HL-60/S4 treated with retinoic acid at 250 ng/mL for 4 days and 3 days (cell line): ENCODE data around the gene PRKCH.
"Not testable (repeated sequence)": the region's sequence is repeated elsewhere in the genome, so short reads cannot be mapped to it uniquely, and the experiment has no call there.

Source experiments
- in situ Hi-C: fragments of 300-500 bp; cut with MboI; formaldehyde crosslinking; loops from 2 replicates; pipeline ENCODE4 v1.7.0; 2022; ENCODE audit warnings: low sequenced_read_pairs

PRKCH gene

DNA sequence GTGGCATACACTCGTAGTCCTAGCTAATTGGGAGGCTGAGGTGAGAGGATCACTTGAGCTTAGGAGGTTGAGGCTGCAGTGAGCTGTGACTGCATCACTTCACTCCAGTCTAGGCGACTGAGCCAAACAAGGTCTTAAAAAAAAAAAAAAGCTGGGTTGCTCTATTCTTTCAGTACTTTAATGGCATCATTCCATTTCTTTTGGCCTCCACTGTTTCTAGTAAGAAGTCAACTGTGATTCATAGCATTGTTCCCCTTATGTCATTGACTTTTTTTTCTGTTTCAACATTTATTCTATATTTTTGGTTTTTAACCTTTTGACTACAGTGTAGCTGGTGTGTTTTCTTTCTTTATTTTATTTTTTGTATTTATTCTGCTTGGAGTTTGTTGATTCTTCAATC lies 16.7 kb upstream of the PRKCH start:
- in situ Hi-C loops = no loop called here

DNA sequence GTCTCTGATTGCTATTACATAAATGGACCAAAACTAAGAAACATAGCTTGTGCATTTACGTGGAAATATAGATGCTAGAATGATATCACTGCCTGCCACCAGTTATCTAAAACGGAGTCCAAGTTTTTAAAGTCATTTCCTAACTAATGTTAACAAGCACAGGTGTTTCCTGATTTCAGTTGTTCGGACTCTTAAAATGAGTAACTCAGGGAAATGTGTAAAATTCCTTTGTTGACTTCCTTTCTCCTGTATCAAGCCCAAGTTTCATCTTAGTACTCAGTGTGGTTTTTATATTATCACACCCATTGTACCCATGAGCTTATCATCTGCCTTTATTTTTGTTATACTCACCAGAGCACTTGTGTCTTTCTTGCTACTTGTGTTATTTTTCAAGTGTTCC lies 13.2 kb upstream of the PRKCH start:
- in situ Hi-C loops = no loop called here

DNA sequence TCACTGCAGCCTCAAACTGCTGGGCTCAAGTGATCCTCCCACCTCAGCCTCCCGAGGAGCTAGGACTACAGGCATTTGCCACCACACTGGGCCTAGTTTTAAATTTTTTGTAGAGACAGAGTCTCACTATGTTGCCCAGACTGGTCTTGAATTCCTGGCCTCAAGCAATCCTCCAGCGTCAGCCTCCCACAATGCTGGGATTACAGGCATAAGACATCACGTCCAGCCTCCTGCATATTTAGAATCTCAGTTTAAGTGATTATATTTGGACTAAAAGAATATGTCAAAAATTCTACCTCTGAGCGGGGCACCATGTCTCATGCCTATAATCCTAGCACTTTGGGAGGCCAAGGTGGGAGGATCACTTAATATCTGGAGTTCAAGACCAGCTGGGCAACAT lies 12.7 kb upstream of the PRKCH start:
- in situ Hi-C loops = not testable (repeated sequence)

DNA sequence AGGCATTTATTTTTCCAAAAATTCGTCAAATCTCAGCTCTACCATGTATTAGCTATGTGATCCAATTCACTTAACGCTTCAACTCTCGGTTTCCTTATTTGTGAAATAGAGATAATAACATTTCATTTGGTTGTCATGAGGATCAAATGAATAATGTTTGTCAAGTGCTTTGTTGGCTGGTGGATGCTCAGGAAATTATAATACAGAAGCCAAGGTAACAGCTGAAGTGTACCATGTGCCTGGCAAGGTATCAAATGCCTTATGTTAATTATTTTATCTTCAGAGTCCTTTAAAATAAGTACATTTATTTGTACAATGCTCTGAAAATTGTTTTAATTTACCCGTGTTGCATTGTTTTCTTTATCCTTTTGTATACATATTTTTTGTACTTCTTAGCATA lies 6.1 kb upstream of the PRKCH start:
- in situ Hi-C loops = no loop called here

DNA sequence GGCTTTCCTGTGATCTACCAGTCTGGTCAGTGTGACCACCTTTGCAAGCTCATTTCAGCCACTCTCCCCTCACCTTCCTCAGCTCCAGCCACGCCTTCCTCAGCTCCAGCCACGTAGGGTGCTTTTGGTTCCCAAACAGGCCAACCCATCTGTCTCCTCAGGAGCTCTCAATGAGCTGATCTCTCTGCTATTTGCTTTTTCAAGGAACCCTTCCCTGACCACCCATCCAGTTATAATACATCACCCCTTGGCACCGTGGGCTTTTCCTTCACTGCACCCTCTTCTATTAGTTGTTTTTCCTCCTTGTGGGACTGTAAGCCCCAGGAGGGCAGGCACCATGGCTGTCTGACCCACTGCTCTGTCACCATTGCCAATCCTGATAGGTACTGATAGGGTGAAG lies 2.3 kb upstream of the PRKCH start:
- in situ Hi-C loops = no loop called here

DNA sequence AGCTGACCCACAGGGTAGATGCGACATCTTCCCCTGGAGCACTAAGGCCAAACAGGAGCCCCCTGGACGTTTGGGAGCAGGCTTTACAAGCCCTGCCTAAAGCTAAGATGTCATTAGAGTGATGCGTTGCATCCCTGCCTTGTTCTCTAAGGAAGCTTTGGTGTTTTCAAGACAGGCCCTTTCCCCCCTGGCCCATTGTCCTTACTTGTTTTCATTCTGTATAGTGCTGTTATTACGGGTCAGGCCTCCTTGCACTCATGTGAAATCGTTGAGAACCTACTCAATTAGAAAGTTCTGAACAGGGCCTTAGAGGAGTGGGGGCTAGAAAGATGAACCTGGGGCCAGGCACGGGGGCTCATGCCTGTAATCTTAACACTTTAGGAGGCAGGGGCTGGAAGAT lies 1.7 kb upstream of the PRKCH start:
- in situ Hi-C loops = no loop called here

DNA sequence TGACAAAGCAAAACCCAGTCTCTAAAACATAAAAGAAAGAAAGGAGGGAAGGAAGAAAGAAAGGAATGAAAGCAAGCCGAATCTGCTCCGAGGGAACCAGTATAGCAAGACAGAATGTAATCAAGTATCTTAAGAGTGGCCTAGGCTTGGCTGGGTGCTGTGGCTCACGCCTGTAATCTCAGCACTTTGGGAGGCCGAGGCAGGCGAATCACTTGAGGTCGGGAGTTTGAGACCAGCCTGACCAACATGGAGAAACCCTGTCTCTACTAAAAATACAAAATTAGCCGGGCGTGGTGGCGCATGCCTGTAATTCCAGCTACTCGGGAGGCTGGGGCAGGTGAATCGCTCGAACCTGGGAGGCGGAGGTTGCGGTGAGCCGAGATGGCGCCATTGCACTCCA lies 1.2 kb upstream of the PRKCH start:
- in situ Hi-C loops = not testable (repeated sequence)

DNA sequence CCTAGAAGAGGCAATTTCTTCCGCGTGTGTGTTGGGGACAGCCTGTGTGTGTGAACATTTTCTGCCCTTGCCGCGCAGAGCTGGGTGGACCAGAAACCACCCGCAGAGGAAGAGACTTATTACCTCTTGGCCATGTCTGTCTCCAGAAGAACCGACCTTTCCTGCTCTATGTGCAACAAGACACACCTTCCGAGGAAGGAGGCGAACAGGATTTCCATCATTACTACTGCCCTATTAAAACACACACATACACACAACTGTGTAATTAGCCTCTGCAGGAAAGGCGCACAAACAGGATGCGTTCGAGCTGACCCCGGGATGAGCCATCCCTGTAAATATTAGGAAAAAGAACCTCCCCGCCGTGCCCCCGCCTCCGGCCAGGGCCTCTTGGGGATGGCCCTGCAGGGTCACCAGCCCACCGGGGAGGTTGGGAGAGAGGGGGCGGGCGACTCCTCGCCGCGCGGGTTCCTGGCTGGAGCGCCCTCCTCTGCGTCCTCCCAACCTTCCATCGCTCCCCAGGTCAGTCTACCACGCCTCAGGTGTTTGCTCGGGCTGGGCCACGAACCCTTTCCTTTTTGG lies 484 bp upstream of the PRKCH start:
- in situ Hi-C loops = no loop called here

DNA sequence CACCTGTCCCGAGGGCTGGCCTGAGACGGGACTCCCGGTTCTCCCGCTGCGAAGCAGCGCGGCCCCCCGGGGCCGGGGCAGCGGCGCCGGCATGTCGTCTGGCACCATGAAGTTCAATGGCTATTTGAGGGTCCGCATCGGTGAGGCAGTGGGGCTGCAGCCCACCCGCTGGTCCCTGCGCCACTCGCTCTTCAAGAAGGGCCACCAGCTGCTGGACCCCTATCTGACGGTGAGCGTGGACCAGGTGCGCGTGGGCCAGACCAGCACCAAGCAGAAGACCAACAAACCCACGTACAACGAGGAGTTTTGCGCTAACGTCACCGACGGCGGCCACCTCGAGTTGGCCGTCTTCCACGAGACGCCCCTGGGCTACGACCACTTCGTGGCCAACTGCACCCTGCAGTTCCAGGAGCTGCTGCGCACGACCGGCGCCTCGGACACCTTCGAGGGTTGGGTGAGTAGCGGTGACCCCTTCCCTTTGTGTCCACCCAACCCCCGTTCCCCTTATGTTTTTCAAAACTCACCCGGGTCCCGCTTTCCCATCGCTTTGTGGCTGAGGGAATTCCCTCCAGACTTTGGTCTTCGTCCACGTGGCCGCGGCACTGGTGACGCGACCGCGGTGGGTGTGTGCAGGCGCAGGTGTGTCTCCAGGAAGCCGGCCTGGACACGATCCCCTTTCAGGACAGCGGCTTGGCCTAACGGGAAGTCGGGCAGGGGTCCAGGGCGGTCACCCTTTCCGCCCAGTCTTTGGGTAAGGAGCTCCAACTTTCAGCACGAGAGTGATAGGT lies 826 bp downstream of the PRKCH start:
- in situ Hi-C loops = no loop called here

DNA sequence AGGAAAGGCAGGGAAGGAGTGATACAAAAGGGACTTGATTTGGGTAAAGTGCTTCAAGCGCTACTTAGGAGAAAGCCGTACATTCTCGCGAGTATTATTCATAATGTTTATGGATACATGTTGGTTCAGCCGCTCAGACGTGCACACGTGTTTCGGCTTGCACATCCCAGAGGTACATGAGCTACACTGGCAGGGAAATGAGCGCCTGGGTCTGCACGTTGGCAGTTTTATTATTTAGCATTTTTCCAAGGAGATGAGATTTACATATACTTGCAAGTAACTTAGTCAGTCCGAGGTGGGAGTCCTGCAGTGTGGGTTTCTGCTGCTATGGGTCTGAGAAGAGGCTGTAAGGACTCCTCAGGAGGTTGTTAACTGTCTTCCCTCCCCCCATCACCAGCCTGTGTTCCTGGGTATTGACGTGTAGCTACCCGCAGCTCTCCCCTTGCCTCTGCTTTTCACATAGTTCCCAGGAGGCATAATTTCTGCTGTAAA lies 1.5 kb downstream of the PRKCH start:
- in situ Hi-C loops = no loop called here

DNA sequence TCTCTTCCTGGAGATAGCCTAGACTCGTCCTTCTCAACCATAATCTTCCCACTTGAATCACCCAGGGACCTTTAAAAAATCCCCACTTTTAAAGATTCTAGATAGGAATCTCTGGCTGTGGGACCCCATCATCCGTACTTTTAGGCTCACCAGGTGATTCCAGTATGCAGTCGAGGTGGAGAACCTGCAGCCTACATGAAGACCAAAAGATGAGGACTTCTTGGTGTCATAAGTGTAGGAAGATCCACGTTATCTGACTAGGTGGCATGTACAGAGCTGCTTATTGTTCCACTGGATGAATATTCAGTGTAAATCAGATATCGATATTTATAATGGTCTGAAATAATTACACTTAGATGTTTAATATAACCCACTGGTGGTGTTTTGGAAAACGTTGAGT lies 2.6 kb downstream of the PRKCH start:
- in situ Hi-C loops = no loop called here

DNA sequence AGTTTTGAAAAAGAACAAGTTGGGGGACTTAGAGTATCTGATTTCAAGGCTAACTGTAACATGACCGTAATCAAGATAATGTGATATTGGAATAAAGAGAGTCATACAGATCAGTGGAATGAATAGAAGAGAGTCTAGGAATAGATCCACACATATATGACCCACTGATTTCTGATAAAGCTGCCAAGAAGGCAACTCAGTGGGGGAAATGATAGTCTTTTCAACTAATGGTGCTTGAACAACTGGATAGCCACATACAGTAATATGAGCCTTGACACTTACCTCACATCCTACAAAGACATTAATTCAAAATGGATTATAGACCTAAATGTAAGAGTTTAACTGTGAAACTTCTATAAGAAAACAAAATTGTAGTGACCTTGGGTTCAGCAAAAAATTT lies 3.8 kb downstream of the PRKCH start:
- in situ Hi-C loops = no loop called here

DNA sequence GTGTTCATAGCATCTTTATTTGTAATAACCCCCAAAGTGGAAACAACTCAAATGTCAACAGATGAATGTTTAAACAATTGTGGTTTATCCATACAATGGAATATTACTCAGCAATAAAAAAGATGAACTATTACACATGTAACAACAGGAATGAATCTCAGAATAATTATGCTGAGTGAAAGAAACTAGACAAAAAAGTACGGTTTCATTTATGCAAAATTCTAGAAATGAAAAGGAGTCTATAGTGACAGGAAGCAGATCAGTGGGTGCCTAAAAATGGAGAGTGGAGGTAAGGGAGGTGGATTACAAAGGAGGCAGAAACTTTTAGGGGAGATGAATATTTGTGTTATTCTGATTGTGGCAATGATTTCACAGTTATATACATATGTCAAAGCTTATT lies 4.8 kb downstream of the PRKCH start:
- in situ Hi-C loops = no loop called here

DNA sequence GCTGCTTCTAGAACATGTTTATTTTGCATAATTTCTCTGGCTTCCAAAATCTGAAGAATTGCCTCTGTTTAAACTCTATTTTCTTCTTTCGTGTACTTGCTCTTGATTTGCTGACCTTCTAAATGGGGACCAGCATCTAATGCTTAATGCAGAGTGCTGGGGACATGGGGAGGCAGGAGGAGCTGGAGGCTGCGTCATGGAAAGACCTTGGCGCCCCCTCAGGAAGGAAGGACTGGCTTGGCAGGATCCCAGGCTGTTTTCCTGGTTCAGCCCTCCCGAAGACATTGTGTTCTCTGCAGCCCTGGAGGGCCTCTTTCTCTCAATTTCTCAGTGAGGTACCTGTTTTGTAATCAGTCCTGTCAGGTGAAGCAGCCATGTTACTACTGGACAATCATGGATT lies 5.5 kb downstream of the PRKCH start:
- in situ Hi-C loops = no loop called here

DNA sequence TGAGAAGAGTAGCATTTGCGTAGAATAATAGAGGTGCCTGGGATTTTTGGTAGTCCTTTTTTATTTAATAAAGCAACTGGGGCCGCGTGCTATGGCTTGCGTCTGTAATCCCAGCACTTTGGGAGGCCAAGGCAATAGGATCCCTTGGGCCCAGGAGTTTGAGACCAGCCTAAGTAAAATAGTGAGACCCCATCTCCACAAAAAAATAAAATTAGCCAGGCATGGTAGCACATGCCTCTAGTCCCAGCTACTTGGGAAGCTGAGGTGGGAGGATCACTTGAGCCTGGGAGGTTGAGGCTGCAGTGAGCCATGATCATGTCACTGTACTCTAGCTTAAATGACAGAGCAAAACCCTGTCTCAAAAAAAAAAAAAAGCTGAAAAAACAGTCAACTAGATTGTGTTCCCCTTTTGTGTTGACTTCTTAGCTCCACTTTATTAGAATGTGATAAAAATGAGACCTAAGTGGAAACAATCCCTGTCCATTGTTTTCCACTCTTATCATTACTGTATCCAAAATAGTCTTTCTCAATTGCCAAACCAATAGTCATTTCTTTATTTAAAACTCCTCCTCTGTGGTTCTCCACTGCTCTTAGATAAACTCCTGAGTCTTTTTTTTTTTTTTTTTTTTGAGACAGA lies 7.4 kb downstream of the PRKCH start:
- in situ Hi-C loops = no loop called here

DNA sequence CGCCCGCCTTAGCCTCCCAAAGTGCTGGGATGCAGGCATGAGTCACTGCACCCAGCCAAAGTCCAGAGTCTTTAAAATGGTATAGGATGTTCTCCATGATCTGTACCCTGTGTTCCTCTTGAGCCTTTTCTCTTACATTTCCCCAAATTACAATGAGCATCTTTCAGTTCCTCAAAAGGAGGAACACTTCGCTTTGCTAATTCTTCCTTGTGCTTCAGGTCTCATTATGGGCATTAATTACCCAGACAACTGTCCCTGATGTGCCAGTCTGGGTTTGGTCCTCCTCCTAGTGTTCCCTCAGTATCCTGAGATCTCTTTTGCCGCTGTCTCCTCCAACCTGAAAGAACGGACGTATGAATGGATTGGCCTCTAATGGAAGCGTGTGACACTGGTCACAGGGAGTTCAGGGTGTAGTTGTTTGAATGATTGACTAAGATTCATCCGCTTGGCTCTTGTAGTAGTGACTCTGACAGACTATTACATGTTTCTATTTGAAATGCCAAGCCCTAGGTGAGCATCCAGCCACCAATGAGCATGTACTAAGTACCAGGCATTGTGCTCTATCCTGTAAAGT lies 8.2 kb downstream of the PRKCH start:
- in situ Hi-C loops = no loop called here

DNA sequence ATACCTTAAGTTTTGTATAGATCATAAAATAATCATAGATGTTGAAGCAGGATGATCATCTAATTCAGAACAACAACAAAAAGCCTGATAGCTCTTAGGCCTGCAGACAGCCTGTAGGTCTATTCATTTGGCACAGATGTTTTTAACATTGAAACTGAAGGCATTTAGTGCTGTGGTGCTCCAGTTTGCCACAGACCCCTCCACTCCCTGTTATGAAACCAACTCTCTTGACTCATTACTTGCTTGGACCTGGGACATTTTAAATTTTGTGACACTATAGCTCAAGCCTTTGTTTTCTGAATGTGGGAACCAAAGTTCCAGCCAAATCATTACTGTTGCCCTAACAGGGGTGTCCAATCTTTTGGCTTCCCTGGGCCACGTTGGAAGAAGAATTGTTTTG lies 9.1 kb downstream of the PRKCH start:
- in situ Hi-C loops = no loop called here

DNA sequence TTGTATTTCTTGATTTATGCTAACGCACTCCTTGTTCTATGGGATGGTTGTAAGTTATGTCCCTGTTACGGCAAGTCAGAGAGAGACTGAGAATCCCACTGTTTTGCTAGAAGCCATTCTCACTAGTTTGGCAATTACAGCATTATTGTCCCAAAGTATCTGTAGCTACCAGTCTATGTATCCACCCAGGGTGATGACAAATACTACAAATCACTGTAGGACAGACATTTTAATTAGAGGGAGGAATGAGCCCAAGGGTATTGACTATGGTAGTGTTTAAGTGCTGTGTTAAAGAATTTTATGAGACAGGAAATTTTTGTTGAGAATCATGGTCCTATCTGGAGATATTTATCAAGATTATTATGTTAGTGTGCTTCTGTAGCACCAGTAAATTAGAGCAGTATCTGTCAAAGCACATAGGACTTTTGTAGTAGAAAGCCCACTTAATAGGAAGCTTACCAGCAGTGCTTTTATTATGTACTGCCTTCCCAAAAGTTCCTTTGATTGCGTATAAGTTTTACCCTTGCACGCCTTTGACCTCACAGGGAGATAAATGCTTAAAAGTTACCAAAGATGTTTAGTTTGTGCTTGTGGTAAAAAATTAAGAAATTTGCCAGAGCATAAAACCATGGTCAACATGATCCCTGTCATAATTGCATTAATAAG lies 10.7 kb downstream of the PRKCH start:
- in situ Hi-C loops = no loop called here

DNA sequence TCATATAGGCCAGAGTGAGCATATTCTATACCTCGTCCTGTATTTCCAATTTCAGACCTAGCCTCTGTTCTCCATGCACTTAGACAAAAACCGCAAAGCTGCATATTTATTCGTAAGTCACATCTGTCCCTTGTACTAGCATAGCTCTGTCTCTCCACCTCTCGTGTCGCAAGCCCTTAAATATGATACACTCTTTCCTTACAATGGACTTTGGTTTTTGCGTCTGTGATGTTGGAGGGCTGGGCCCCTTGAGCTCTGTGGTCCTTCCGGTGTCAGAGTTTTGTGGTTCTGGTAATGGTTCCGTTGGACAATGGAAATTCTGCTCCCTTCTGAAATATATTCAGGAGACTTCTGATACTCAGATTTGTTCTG lies 11.3 kb downstream of the PRKCH start:
- in situ Hi-C loops = no loop called here

DNA sequence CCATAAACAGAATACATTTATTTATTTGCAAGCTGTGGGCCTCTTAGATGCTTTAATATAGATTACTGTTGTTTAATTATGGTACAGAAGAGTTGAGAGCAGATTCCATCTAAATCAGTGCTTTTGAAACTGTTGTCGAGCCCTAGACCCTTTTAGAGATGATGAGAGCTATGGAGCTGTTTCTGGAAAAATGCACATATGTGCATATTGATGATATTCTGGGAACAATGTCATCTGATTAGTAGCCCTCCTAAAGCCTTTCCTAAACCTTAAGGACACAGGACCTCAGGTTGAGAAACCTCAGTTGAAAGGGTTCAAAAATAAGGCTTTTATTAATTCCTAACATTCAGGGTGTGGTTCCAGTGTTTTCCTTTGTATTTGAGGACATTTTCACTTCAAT lies 11.7 kb downstream of the PRKCH start:
- in situ Hi-C loops = no loop called here

DNA sequence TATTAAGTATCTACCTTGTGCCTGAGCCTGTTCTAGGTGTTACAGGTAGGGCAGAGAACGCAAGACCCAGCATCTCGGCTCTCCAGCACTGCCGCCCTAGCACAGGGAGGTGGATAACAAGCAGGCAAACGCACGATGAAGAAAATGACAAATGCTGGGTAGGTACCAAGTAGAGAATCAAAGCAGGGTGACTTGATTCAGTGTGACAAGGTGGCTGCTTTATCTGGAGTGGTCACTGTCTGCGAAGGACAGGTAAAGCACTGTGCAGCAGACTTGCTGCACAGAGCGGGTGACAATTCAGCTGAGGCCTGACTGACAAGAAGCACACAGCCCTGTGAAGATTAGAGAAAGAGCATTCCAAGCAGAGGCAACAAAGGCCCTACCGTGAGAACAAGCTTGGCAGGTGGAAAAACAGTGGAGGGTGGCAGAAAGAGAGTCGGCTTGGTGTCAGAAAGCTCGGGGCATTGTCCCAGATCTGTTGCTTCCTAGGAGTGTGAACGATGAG lies 12.9 kb downstream of the PRKCH start:
- in situ Hi-C loops = no loop called here
